GM18505 (cell line): Measurements from ENCODE around the gene AMBRA1.

Experiments
- ATAC-seq: cut with Tn5 transposase; IDR thresholded peaks from one replicate; pipeline ENCODE4 v1.9.1; 2021; ENCODE audit not compliant: unreplicated experiment
- POLR2A ChIP-seq: IDR thresholded peaks from 4 replicates; pipeline ENCODE4 v1.6.1; 2011; ENCODE audit warnings: borderline replicate concordance; ENCODE audit not compliant: insufficient read depth, insufficient read length; ENCODE audit errors: extremely low read depth

AMBRA1 gene

DNA sequence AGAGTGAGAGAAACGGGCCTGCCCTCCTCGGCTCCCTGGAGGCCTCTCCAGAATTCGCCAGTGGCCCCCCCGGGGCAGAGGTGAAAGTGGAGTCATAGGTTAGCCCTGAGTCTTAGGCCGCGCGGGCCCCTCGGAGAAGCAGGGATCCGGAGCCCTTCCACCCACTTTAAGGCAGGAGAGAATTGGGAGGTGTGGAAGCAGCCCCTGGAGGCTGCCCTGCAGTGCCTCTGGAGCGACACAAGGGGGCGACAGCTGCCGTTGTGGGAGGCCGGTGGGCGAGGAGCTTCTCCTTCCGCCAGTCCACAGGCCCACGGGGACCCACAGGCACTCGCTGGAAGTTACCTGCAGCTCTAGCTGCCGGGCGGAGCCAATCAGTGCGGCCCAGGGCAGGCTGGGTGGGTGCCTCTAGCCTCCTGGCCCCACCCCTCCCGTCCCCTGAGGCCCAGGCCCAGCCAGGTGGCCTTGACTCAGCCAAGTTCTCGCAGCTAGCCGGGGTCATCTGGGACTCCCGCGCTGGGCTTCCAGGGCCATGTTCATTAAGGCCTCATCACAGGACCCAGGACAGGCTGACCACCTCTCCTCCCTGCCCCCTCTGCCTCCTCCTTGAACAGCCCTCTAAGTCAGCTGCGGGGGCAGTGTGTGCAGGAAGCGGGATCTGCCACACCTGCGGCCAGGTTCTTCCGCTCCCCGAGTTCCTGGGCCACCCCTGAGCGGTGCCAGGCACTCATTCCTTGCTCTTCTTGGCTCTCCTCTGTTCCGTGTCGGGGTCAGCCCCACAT lies 241.6 kb downstream of the AMBRA1 start:
- no peak for TF ChIP-seq POLR2A
- no peak for ATAC-seq

GRCh38 chr11:46351606-46352005 lies 242.2 kb downstream of the AMBRA1 start:
- no peak for TF ChIP-seq POLR2A
- ATAC-seq = no peak

DNA sequence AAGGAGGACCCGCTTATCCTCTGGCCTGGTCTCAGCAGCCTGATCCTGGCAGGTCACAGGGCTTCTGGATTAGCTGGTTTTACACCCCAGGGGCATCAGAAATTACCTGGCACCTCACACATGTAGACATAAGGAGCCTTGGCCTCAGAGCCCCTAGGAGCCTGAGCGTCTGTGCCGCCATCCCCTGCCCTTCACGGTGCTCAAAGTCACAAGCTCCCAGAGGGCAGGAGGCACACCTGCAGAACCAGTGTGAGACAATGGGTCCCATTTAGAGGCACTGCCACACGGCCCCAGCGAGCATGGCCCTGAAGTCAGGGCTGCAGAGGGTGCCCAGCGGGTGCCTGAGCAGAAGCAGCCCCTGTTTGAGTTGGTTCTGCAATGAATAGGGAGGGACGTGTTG lies 242.7 kb downstream of the AMBRA1 start:
- no peak for TF ChIP-seq POLR2A
- no peak for ATAC-seq

DNA sequence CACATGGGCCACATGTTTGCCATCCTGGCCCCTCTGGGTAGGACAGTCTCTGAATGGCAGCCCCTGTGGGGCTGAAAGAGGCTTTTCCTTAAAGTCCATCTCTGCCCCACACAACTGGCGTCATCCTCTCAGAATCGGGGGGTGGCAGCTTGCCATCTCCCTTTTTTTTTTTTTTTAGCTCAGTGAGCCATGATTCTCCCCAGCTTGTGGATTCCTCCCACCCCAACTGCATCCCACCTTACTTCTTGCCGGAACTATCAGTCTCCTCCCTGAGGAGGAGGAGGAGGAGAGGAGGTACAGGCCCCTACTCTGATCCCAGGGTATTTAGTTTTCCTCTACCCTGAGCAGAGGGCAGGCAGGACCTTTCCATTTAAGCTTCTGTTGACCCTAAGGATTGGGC lies 243.1 kb downstream of the AMBRA1 start:
- no peak for ATAC-seq
- TF ChIP-seq POLR2A = no peak

DNA sequence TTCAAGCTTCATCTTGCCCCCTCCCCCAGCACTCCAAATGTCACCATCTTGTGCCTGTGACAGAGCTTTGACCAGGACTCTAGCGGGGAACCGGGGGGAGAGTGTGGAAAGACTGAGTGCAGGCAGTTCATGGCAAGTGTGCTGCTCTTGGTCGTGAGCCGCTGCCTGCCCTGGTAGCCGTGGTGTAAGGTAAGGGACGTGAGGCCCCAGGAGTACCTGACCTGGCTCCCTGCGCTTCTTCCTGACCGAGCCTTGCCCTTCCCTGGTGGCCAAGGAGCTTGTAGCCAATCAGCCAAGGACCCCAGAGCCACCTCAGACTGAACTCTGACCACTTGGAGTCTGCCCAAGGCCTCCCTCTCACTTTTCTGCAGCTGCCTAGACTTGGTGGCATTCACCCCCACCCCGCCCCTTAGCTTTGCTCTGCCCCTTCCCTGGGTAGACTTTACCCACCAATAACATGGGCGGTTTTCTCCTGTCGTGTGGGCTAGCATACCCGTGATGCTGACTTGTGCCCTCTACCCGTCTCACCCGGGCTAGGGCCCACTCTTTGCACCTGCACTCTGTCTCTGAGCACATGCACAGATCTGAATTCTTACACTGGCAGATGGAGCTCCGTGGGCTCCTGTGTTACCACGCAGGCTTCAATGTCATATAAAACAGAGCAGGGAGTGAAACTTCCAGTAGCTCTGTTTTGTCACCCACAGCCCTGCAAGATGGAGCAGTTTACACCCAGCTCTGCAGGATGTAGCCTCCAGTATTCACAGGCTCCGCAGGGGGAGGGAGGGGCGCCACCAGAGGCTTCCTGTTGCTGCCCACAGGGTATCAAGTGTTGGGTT lies 245.0 kb downstream of the AMBRA1 start:
- no peak for TF ChIP-seq POLR2A
- no peak for ATAC-seq

GRCh38 chr11:46347637-46348311 lies 246.0 kb downstream of the AMBRA1 start:
- peak; percentile 2 for ATAC-seq
- TF ChIP-seq POLR2A = no peak

- peak; percentile 56 for ATAC-seq
- TF ChIP-seq POLR2A = peak; percentile 52
Measured at GRCh38 chr11:46346886-46347636, 246.8 kb downstream of the AMBRA1 start, which contains the start of gene DGKZ. Gene DGKZ (plus strand): TSS chr11:46347463. CDS start chr11:46347660, 197 bp downstream.
